ENCODE data around the gene AGAP1. TPM values are rescaled to one million over a fixed set of nuclear protein-coding genes. Genes with fewer than 3 reads are reported as not detected.
A peak's percentile ranks its signal among the peaks of the same experiment; 100 is the strongest.

The AGAP1 gene
- total and polyA plus RNA-seq, 4 donors: 2.0 to 8.5 (median 5.4) TPM

- peaks cover 0 to 10% (median 0%) of the 10 kb centered on the region in 4 donors for H3K4me1 ChIP-seq (ENCODE audit: control insufficient read depth in 4 of 4, insufficient read depth in 4 of 4, low read length in 3 of 4)
- H3K9ac ChIP-seq (ENCODE audit: low read depth in 1 of 2, low read length in 2 of 2): no peak overlapping the region
- 46% methylated on average over 6 of the region's 6 CpGs for WGBS
- H3K9me3 ChIP-seq (ENCODE audit: control insufficient read depth in 4 of 4, low read length in 3 of 4): no peaks in the 10 kb centered on the region
- no peak for DNase-seq (ENCODE audit: low spot score)
- no peak overlapping the region for H3K4me3 ChIP-seq (ENCODE audit: low read depth in 1 of 3, low read length in 3 of 3)
- no peaks in the 10 kb centered on the region for H3K36me3 ChIP-seq (ENCODE audit: control insufficient read depth in 4 of 4, insufficient read depth in 3 of 4, low read depth in 1 of 4, low read length in 3 of 4)
- no peak overlapping the region for H3K27ac ChIP-seq (ENCODE audit: low read depth in 1 of 2, low read length in 2 of 2)
- TF ChIP-seq SP1 (IDR thresholded peaks at IDR 0.05) (no peak), RXRA (IDR thresholded peaks at IDR 0.05) (peak in 1 of 2 donors; percentile 33), REST (IDR thresholded peaks at IDR 0.05) (no peak), NR2F2 (IDR thresholded peaks at IDR 0.05) (no peak), YY1 (IDR thresholded peaks at IDR 0.05) (no peak), EGR1 (IDR thresholded peaks at IDR 0.05; ENCODE audit: low read depth in 2 of 2) (no peak), ZBTB33 (IDR thresholded peaks at IDR 0.05) (no peak), FOXA1 (IDR thresholded peaks at IDR 0.05) (no peak), HNF4G (IDR thresholded peaks at IDR 0.05) (no peak), RAD21 (IDR thresholded peaks at IDR 0.05) (no peak), CTCF (IDR thresholded peaks at IDR 0.05; ENCODE audit: low read depth, low read length, missing input control) (no peak), HNF4A (conservative IDR thresholded peaks at IDR 0.05) (peak in 1 of 2 donors; percentile 35), FOXA2 (IDR thresholded peaks at IDR 0.05) (no peak)
- no peaks in the 10 kb centered on the region for H3K27me3 ChIP-seq (ENCODE audit: control insufficient read depth in 4 of 4, insufficient read depth in 4 of 4, low read length in 3 of 4)
Observed at GRCh38 chr2:235521844-235522243, 28.0 kb downstream of the AGAP1 start.

GRCh38 chr2:235523021-235523420 lies 29.2 kb downstream of the AGAP1 start:
- Histone ChIP-seq H3K4me1 (ENCODE audit: control insufficient read depth in 4 of 4, insufficient read depth in 4 of 4, low read length in 3 of 4) (peaks cover 0 to 8% (median 0%) of the 10 kb centered on the region in 4 donors), H3K4me3 (ENCODE audit: low read depth in 1 of 3, low read length in 3 of 3) (no peak overlapping the region), H3K9me3 (ENCODE audit: control insufficient read depth in 4 of 4, low read length in 3 of 4) (no peaks in the 10 kb centered on the region), H3K27ac (ENCODE audit: low read depth in 1 of 2, low read length in 2 of 2) (no peak overlapping the region), H3K9ac (ENCODE audit: low read depth in 1 of 2, low read length in 2 of 2) (no peak overlapping the region), H3K36me3 (ENCODE audit: control insufficient read depth in 4 of 4, insufficient read depth in 3 of 4, low read depth in 1 of 4, low read length in 3 of 4) (no peaks in the 10 kb centered on the region), H3K27me3 (ENCODE audit: control insufficient read depth in 4 of 4, insufficient read depth in 4 of 4, low read length in 3 of 4) (no peaks in the 10 kb centered on the region)
- WGBS: 92% methylated on average over 5 of the region's 5 CpGs
- no peak for DNase-seq (ENCODE audit: low spot score)
- TF ChIP-seq EGR1 (IDR thresholded peaks at IDR 0.05; ENCODE audit: low read depth in 2 of 2): no peak
- no peak for TF ChIP-seq SP1 (IDR thresholded peaks at IDR 0.05)
- no peak for TF ChIP-seq CTCF (IDR thresholded peaks at IDR 0.05; ENCODE audit: low read depth, low read length, missing input control)
- no peak for TF ChIP-seq FOXA2 (IDR thresholded peaks at IDR 0.05)
- TF ChIP-seq REST (IDR thresholded peaks at IDR 0.05): no peak

All from liver (tissue), 9 donors.